Measurements from ENCODE around the gene GNAI2.

GNAI2 gene

GRCh38 chr3:50241713-50242380 lies 5.8 kb downstream of the GNAI2 start:
- TF ChIP-seq ZFP3 (CRISPR knock-in tag; IDR thresholded peaks at IDR 0.05) = no peak
- TF ChIP-seq SNAI2 (CRISPR knock-in tag; IDR thresholded peaks at IDR 0.05) = no peak
- no peak for TF ChIP-seq CSDC2 (CRISPR knock-in tag; IDR thresholded peaks at IDR 0.05)
- TF ChIP-seq TCF4 (CRISPR knock-in tag; IDR thresholded peaks at IDR 0.05; ENCODE audit: borderline replicate concordance) = no peak
- TF ChIP-seq TSHZ2 (CRISPR knock-in tag; IDR thresholded peaks at IDR 0.05) = no peak
- no peak for TF ChIP-seq TOX (CRISPR knock-in tag; IDR thresholded peaks at IDR 0.05; ENCODE audit: borderline replicate concordance)
- TF ChIP-seq ZNF565 (CRISPR knock-in tag; conservative IDR thresholded peaks at IDR 0.05; ENCODE audit: low read depth) = no peak
- no peak for TF ChIP-seq ISL1 (CRISPR knock-in tag; IDR thresholded peaks at IDR 0.05)
- TF ChIP-seq ZFP30 (CRISPR knock-in tag; IDR thresholded peaks at IDR 0.05) = no peak
- TF ChIP-seq ZNF8 (CRISPR knock-in tag; IDR thresholded peaks at IDR 0.05) = no peak
- TF ChIP-seq ESRRG (CRISPR knock-in tag; IDR thresholded peaks at IDR 0.05) = no peak
- no peak for TF ChIP-seq CSRNP3 (CRISPR knock-in tag; IDR thresholded peaks at IDR 0.05)
- no peak for TF ChIP-seq BACH2 (CRISPR knock-in tag; IDR thresholded peaks at IDR 0.05; ENCODE audit: borderline replicate concordance)
- no peak for TF ChIP-seq OSR1 (CRISPR knock-in tag; IDR thresholded peaks at IDR 0.05)
- TF ChIP-seq ARNTL (CRISPR knock-in tag; IDR thresholded peaks at IDR 0.05; ENCODE audit: borderline replicate concordance, low read depth) = no peak
- no peak for ATAC-seq

- no peak for TF ChIP-seq BACH2 (CRISPR knock-in tag; IDR thresholded peaks at IDR 0.05; ENCODE audit: borderline replicate concordance)
- TF ChIP-seq ZC3H10 (CRISPR knock-in tag; IDR thresholded peaks at IDR 0.05) = no peak
- no peak for TF ChIP-seq ZFP3 (CRISPR knock-in tag; IDR thresholded peaks at IDR 0.05)
- no peak for TF ChIP-seq ESRRG (CRISPR knock-in tag; IDR thresholded peaks at IDR 0.05)
- no peak for TF ChIP-seq PATZ1 (CRISPR knock-in tag; IDR thresholded peaks at IDR 0.05; ENCODE audit: borderline replicate concordance)
- no peak for ATAC-seq
Observed at GRCh38 chr3:50242381-50242770, 6.4 kb downstream of the GNAI2 start.

- ATAC-seq = no peak
Observed at GRCh38 chr3:50242851-50243542, 7.0 kb downstream of the GNAI2 start.

More at GRCh38 chr3:50242851-50243542, 7.0 kb downstream of the GNAI2 start:
- TF ChIP-seq OSR1 (CRISPR knock-in tag; IDR thresholded peaks at IDR 0.05) = no peak
- TF ChIP-seq ESRRG (CRISPR knock-in tag; IDR thresholded peaks at IDR 0.05) = no peak
- no peak for TF ChIP-seq PPARA (CRISPR knock-in tag; IDR thresholded peaks at IDR 0.05; ENCODE audit: borderline replicate concordance)
- TF ChIP-seq CSDC2 (CRISPR knock-in tag; IDR thresholded peaks at IDR 0.05) = no peak
- no peak for TF ChIP-seq ZNF70 (CRISPR knock-in tag; IDR thresholded peaks at IDR 0.05)
- no peak for TF ChIP-seq TOX (CRISPR knock-in tag; IDR thresholded peaks at IDR 0.05; ENCODE audit: borderline replicate concordance)
- no peak for TF ChIP-seq ZFP3 (CRISPR knock-in tag; IDR thresholded peaks at IDR 0.05)
- TF ChIP-seq POU6F1 (CRISPR knock-in tag; IDR thresholded peaks at IDR 0.05; ENCODE audit: borderline replicate concordance, low read depth) = no peak
- no peak for TF ChIP-seq GLIS3 (CRISPR knock-in tag; IDR thresholded peaks at IDR 0.05)

Measured in SK-N-SH treated with all-trans-retinoic acid at 6 μM for 48 hours (cell line).